HCT116 (cell line): ENCODE measurements around the gene NIN. TPM values are rescaled to one million over a fixed set of nuclear protein-coding genes. Genes with fewer than 3 reads are reported as not detected.

Experiments
- ATAC-seq: fragments of 200-7000 bp; cut with Tn5 transposase; 2 replicates; pipeline ENCODE4 v1.9.1; 2020; ENCODE audit warnings: mild to moderate bottlenecking, moderate library complexity
- BruUV-seq: library from RNA; stranded (reverse); fragments of 400-500 nt; replicated peaks from 2 replicates; lab custom pipeline; 2021; lab: Mats Ljungman, UMichigan
- CTCF ChIA-PET: fragments of 300-600 bp; sonication (Branson Sonifier 250); formaldehyde crosslinking; loops from one replicate; lab custom pipeline; 2021; ENCODE audit warnings: antibody characterized with exemption; lab: Charles Lee
- POLR2A ChIA-PET: fragments of 300-600, 350-600 bp; sonication (Branson Sonifier 250); formaldehyde crosslinking; loops from one replicate; lab custom pipeline; 2021; ENCODE audit warnings: antibody characterized with exemption; lab: Charles Lee
- RAD21 ChIA-PET, 2 experiments: fragments of 300-600 bp; sonication (Branson Sonifier 250); formaldehyde crosslinking; loops; one replicate each; lab custom pipeline; 2023; ENCODE audit warnings: low total read pairs in 2 of 2; ENCODE audit not compliant: uncharacterized antibody in 2 of 2, unreplicated experiment in 2 of 2, low non-redundant PET in 1 of 2; lab: Charles Lee
- DNase-seq: peaks from one replicate; pipeline ENCODE4 v3.0.0-alpha.2; 2010; ENCODE audit warnings: low read depth, low spot score
- H2AFZ ChIP-seq: fragments of 200-600 bp; shearing (Covaris generic), sonication (generic); 2 replicates; pipeline ENCODE4 v1.6.1; 2017; ENCODE audit warnings: low read depth, mixed run types, mixed read lengths, antibody characterized with exemption, low read length; ENCODE audit not compliant: poor library complexity, severe bottlenecking
- H3K27ac ChIP-seq: 2 replicates; pipeline ENCODE4 v1.5.1; 2012; ENCODE audit warnings: low read depth, low read length
- H3K27me3 ChIP-seq: fragments of 200-600 bp; sonication (generic); 2 replicates; pipeline ENCODE4 v1.6.1; 2016; ENCODE audit warnings: mixed run types, low read length, mixed read lengths; ENCODE audit not compliant: insufficient read depth
- H3K36me3 ChIP-seq, 2 experiments: fragments of 200-500 bp in 1 of 2; fragments of 200-600 bp in 1 of 2; sonication (Bioruptor generic) in 1 of 2; sonication (generic) in 1 of 2; 2 replicates each; pipeline versions ENCODE4 v1.5.1 to v1.6.1; 2014 to 2016; ENCODE audit warnings: low read length in 2 of 2, inconsistent platforms in 1 of 2, mixed read lengths in 1 of 2, mixed run types in 1 of 2; ENCODE audit not compliant: insufficient read depth in 2 of 2, control insufficient read depth in 1 of 2
- H3K4me1 ChIP-seq, 2 experiments: fragments of 200-600 bp in 1 of 2; sonication (generic) in 1 of 2; 2 replicates each; pipeline versions ENCODE4 v1.5.1 to v1.6.1; 2012 to 2017; ENCODE audit warnings: low read length in 2 of 2, inconsistent platforms in 1 of 2, mild to moderate bottlenecking in 1 of 2, mixed read lengths in 1 of 2, mixed run types in 1 of 2, moderate library complexity in 1 of 2; ENCODE audit not compliant: insufficient read depth in 2 of 2, control insufficient read depth in 1 of 2
- H3K4me2 ChIP-seq: fragments of 200-600 bp; sonication (generic); 2 replicates; pipeline ENCODE4 v1.6.1; 2017; ENCODE audit warnings: mixed run types, low read length, mixed read lengths
- H3K4me3 ChIP-seq, 2 experiments: fragments of 200-600 bp in 1 of 2; sonication (generic) in 1 of 2; replicated peaks in 1 of 2; 2 replicates each; pipeline ENCODE4 v1.5.1; 2011 to 2016; ENCODE audit warnings: low read length in 2 of 2, control low read depth in 1 of 2, low read depth in 1 of 2, mild to moderate bottlenecking in 1 of 2, mixed read lengths in 1 of 2, mixed run types in 1 of 2
- H3K79me2 ChIP-seq: fragments of 200-600 bp; sonication (generic); 2 replicates; pipeline ENCODE4 v1.6.1; 2017; ENCODE audit warnings: mild to moderate bottlenecking, mixed run types, low read length, moderate library complexity, mixed read lengths; ENCODE audit not compliant: insufficient read depth
- H3K9ac ChIP-seq: fragments of 200-600 bp; sonication (generic); 2 replicates; pipeline ENCODE4 v1.6.1; 2016; ENCODE audit warnings: low read length, mixed read lengths
- H3K9me2 ChIP-seq: fragments of 200-600 bp; sonication (generic), shearing (Covaris generic); 2 replicates; pipeline ENCODE4 v1.6.1; 2017; ENCODE audit warnings: mixed run types, mild to moderate bottlenecking, moderate library complexity; ENCODE audit not compliant: insufficient read depth
- H3K9me3 ChIP-seq, 2 experiments: fragments of 200-500 bp in 1 of 2; fragments of 200-600 bp in 1 of 2; sonication (Bioruptor generic) in 1 of 2; sonication (generic) in 1 of 2; 2 replicates each; pipeline ENCODE4 v1.6.1; 2014 to 2017; ENCODE audit warnings: low read length in 2 of 2, mixed read lengths in 2 of 2, inconsistent platforms in 1 of 2, low read depth in 1 of 2, mild to moderate bottlenecking in 1 of 2, mixed run types in 1 of 2, moderate library complexity in 1 of 2; ENCODE audit not compliant: control insufficient read depth in 1 of 2, insufficient read depth in 1 of 2
- H4K20me1 ChIP-seq: fragments of 200-600 bp; sonication (generic), shearing (Covaris generic); 2 replicates; pipeline ENCODE4 v1.6.1; 2017; ENCODE audit warnings: mixed run types, mild to moderate bottlenecking, moderate library complexity; ENCODE audit not compliant: insufficient read depth
- CBX3 ChIP-seq: IDR thresholded peaks from 2 replicates; pipeline ENCODE4 v1.6.1; 2012; ENCODE audit warnings: low read depth
- CTCF ChIP-seq, 3 experiments: fragments of 200-600 bp in 1 of 3; sonication (generic) in 1 of 3; IDR thresholded peaks in 2 of 3; conservative IDR thresholded peaks in 1 of 3; 2 replicates each; pipeline ENCODE4 v1.5.1; 2012 to 2017; ENCODE audit warnings: low read depth in 2 of 3, low read length in 2 of 3, antibody characterized with exemption in 1 of 3, borderline replicate concordance in 1 of 3, control low read depth in 1 of 3, mild to moderate bottlenecking in 1 of 3, mixed read lengths in 1 of 3, mixed run types in 1 of 3, moderate library complexity in 1 of 3; ENCODE audit not compliant: insufficient read depth in 1 of 3
- EZH2 ChIP-seq: fragments of 200-600 bp; sonication (generic); IDR thresholded peaks from 2 replicates; pipeline ENCODE4 v1.6.1; 2017; ENCODE audit warnings: antibody characterized with exemption, mixed run types
- EZH2phosphoT487 ChIP-seq: fragments of 200-600 bp; IDR thresholded peaks from 2 replicates; pipeline ENCODE4 v1.6.1; 2018; ENCODE audit warnings: antibody characterized with exemption, borderline replicate concordance
- JUND ChIP-seq: IDR thresholded peaks from 2 replicates; pipeline ENCODE4 v1.6.1; 2012
- POLR2A ChIP-seq: IDR thresholded peaks from 2 replicates; pipeline ENCODE4 v1.7.0; 2011; ENCODE audit warnings: borderline replicate concordance; ENCODE audit not compliant: insufficient read depth, insufficient read length; ENCODE audit errors: extremely low read depth
- RAD21 ChIP-seq: IDR thresholded peaks from 2 replicates; pipeline ENCODE4 v1.6.1; 2012; ENCODE audit warnings: low read depth, mild to moderate bottlenecking
- TCF7L2 ChIP-seq: IDR thresholded peaks from 2 replicates; pipeline ENCODE4 v1.7.0; 2011; ENCODE audit warnings: borderline replicate concordance, inconsistent platforms; ENCODE audit not compliant: insufficient read depth, insufficient read length; ENCODE audit errors: extremely low read depth
- YY1 ChIP-seq: IDR thresholded peaks from 2 replicates; pipeline ENCODE4 v1.6.1; 2011; ENCODE audit warnings: low read length, low read depth, moderate library complexity, mild to moderate bottlenecking; ENCODE audit not compliant: insufficient replicate concordance; ENCODE audit errors: extremely low read depth
- ZBTB33 ChIP-seq: IDR thresholded peaks from 2 replicates; pipeline ENCODE4 v1.6.1; 2011; ENCODE audit warnings: mild to moderate bottlenecking, low read length, moderate library complexity; ENCODE audit not compliant: insufficient replicate concordance; ENCODE audit errors: extremely low read depth
- intact Hi-C: fragments of 100-400 bp; cut with micrococcal nuclease; formaldehyde crosslinking; loops from 2 replicates; pipeline ENCODE4 v1.10.0; 2022
- total RNA-seq: library from RNA; stranded (reverse); gene quantifications from one replicate; pipeline ENCODE4 v1.2.1, GENCODE V29; 2021; ENCODE audit not compliant: unreplicated experiment

The NIN gene
- total RNA-seq, 1 experiment from 2014 or later: 39.6 TPM

GRCh38 chr14:50798048-50798421 is 32.9 kb downstream of the NIN start:
- no peak for ATAC-seq
- H3K9me3 ChIP-seq: no peaks in the 10 kb centered on the region
- POLR2A ChIA-PET: no interaction called here

More at GRCh38 chr14:50798048-50798421, 32.9 kb downstream of the NIN start:
- Histone ChIP-seq H3K27me3 (no peaks in the 10 kb centered on the region), H3K9ac (no peak overlapping the region), H3K4me3 (no peak overlapping the region), H3K4me2 (no peak overlapping the region), H4K20me1 (no peaks in the 10 kb centered on the region; the same call in 1 of the 2 replicates), H3K36me3 (peaks cover 0 to 3% of the 10 kb centered on the region in 2 experiments; a peak in 1 of 4 replicates), H3K27ac (no peak overlapping the region), H3K4me1 (no peaks in the 10 kb centered on the region), H3K79me2 (0 out of 2 replicates have a peak, but pooled peaks cover 6% of the 10 kb centered on the region), H2AFZ (no peak overlapping the region), H3K9me2 (no peaks in the 10 kb centered on the region)
- BruUV-seq: no TSS peak
- no peak for TF ChIP-seq EZH2phosphoT487
- TF ChIP-seq POLR2A: no peak
- no peak for TF ChIP-seq RAD21
- no peak for TF ChIP-seq TCF7L2
- no peak for TF ChIP-seq CTCF (IDR thresholded peaks at IDR 0.05 in 2 of 3, conservative IDR thresholded peaks at IDR 0.05 in 1 of 3; ENCODE audit: borderline replicate concordance in 1 of 3, insufficient read depth in 1 of 3, low read depth in 2 of 3, low read length in 2 of 3)
- no peak for TF ChIP-seq EZH2
- TF ChIP-seq YY1: no peak
- no peak for TF ChIP-seq JUND
- no peak for TF ChIP-seq CBX3
- no peak for TF ChIP-seq ZBTB33
- CTCF ChIA-PET: no interaction called here
- DNase-seq: no peak
- RAD21 ChIA-PET: no interaction called here
- intact Hi-C loops: no loop called here
